Glomerular endothelial cell (primary cell): ENCODE data around the gene GOLGA6L7. TPM values are rescaled to one million over a fixed set of nuclear protein-coding genes. Genes with fewer than 3 reads are reported as not detected.
"Not testable (repeated sequence)": the region's sequence is repeated elsewhere in the genome, so short reads cannot be mapped to it uniquely, and the experiment has no call there.

Experiments used
- DNase-seq: peaks from one replicate; pipeline ENCODE4 v3.0.0-alpha.2; 2011; ENCODE audit warnings: low read depth, low spot score; ENCODE audit errors: extremely low read depth
- total RNA-seq: library from RNA; depleted of rRNA; stranded (reverse); fragments of >200 nt; gene quantifications from 2 replicates; pipeline ENCODE4 v1.2.3, GENCODE V29; 2015

GOLGA6L7 gene, protein sequence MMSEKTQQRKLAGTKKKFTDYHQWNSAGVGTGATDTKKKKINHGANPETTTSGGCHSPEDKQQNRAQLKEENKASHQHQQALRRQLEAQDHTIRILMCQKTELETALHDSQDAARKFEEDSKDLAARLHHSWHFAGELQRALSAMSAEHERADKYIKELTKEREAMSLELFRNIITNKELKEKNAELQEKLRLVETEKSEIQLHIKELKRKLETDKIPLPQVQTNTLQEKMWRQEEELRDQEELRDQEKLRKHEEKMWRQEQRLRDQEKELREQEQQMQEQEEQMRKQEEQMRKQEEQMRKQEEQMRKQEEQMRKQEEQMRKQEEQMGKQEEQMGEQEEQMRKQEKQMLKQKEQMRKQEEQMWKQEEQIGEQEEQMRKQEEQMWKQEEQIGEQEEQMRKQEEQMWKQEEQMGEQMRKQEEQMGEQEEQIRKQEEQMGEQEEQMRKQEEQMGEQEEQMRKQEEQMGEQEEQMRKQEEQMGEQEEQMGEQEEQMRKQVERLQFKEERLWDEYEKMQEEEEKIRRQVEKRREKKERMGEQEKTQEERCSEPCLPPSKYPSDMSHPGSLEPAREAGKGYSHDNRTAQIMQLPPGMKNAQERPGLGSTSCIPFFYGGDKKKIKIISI
- total RNA-seq = not detected in 2 replicates

DNA sequence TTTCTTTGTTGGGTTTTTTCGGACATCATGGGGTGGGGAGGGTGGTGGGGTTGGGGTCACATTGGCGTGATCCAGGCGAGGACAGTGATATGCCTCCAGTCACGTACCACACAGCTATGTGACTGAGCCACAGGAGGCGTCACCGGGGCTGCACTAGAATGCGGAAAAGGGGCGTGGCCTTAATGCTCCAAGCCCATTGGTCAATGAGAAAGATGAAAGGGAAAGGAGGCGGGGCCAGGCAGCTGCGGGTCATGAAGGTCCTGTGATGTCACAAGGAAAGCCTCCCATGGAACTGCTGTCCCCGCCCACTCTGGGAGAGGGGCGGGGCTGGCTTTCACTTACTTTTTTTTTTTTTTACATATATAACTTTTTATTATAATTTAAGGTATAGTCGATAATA lies at the start of gene GOLGA6L7:
Gene GOLGA6L7 (minus strand): TSS at position 124 of the 400 bp plus-strand sequence. CDS start 95 bp downstream, at position 29.
- not testable (repeated sequence) for DNase-seq

GRCh38 chr15:28897861-28898585 lies 49.6 kb upstream of the GOLGA6L7 start:
- DNase-seq = no peak

- no peak for DNase-seq
These were observed 48.5 kb upstream of the GOLGA6L7 start for GRCh38 chr15:28896951-28897350.

DNA sequence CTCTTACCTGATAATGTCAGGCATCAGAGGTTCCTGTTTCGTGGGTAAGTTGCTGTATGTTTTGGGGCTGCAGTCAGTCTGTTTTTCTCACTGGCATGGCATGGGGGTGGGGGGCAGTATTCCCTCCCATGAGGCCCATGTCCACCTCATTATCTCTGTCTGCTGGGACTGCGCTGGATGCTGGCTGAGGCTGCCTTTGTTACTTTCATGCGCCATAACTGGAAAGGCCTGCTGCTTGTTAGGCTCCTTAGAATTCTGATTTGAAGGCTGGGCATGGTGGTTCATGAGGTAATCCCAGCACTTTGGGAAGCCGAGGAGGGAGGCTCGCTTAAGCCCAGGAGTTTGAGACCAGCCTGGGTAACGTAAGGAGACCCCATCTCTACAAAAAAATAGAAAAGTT lies 47.1 kb upstream of the GOLGA6L7 start:
- no peak for DNase-seq

GRCh38 chr15:28895146-28895545 lies 46.7 kb upstream of the GOLGA6L7 start:
- DNase-seq = no peak

DNA sequence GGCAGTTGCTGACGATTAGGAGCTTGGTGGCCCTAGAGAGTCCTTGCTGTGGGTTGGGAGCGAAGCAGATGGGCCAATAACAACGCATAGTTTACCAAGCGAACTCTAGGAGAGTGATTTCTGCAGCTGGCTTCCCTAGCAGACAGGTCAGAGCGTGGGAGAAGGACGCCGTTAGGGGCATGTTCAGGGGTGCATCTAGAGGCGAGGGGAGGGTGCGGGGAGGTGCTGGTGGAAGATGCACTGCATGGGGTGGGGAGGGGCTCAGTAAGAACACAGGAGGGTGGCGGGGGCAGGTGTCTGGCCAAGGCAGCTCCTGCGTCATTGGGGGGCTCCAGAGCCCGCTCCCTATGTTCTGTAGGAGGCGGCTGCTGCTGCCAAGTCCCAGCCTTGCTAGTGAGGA lies 46.2 kb upstream of the GOLGA6L7 start:
- DNase-seq = no peak

- DNase-seq = no peak
These were observed 44.6 kb upstream of the GOLGA6L7 start for GRCh38 chr15:28892789-28893610.

- DNase-seq = no peak
These were observed 43.1 kb upstream of the GOLGA6L7 start for GRCh38 chr15:28891588-28891987.

DNA sequence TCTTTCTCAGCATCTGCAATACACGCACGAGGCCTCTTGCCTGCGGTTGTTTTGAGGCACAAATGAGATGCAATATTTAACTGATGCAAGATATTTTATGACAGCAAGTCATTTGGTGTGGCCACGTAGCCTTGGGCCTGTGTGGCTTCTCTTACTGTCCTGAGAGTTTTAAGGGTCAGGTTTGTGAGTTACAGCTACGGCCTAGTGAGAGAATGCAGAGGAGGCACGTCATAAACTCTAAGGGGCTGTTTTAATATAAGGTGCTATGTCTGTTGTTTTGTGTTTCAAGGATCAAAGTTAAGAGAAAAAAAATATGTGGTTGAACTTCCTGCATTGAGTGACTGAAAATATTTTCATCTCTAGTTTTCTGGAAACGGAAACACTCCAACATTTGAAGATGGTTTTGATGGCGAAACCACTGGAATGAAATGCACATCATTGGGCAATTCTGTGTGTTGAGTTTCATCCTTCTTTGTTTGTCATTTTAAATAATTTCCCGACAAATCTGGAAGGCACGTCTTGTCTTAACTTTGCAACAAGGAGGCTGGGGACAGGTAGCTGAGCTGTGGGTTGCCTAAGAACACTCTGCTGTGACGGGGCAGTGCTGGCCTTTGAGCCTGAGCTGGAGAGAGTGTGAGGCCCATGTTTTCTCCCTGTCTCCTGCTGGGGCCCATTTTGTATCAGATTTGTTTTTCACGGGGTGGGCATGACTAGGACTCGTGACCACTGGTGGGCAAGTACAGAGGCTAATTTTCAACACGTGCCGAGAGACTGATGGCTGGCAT lies 42.5 kb upstream of the GOLGA6L7 start:
- no peak for DNase-seq

- DNase-seq = not testable (repeated sequence)
These were observed 41.8 kb upstream of the GOLGA6L7 start for GRCh38 chr15:28890291-28890690.

DNA sequence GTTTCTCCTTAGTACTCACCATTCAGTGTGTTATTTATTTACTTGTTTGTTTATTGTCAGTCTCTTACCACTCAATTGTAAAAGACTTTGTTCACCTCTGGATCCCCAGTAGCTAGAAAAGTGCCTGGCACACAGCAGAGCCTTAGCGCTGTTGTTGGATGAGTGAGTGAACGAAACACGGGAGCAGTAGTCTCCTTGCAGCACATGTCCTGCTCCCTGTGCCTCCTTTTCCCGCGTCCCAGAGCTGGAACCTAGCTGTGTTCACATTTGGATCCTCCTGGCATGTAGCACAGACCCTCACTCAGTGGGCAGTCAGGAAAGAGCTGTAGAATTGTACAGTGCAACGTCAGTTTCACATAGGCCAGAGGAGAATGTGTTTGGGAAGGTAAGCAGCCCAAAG lies 41.4 kb upstream of the GOLGA6L7 start:
- DNase-seq = not testable (repeated sequence)

- no peak for DNase-seq
These were observed 40.9 kb upstream of the GOLGA6L7 start for GRCh38 chr15:28889346-28889745.

DNA sequence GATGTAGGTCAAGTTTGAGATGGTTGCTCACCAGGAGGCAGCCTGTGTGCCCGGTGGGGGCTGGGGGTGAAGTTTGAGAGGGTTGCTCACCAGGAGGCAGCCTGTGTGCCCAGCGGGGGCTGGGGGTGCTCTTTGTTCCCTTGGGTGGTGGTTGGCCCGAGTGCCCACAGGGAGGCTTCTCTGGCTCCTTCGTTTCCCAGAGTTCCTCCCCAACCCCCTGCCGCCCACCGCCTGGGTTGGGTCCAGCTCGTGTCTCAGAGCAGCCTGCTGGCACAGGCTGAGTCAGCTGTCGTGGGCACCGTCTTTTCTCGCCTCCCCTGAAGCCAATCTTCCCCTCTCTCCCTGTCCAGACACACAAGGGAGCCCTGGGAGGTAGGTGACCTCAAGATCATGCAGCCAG lies 40.5 kb upstream of the GOLGA6L7 start:
- DNase-seq = no peak

DNA sequence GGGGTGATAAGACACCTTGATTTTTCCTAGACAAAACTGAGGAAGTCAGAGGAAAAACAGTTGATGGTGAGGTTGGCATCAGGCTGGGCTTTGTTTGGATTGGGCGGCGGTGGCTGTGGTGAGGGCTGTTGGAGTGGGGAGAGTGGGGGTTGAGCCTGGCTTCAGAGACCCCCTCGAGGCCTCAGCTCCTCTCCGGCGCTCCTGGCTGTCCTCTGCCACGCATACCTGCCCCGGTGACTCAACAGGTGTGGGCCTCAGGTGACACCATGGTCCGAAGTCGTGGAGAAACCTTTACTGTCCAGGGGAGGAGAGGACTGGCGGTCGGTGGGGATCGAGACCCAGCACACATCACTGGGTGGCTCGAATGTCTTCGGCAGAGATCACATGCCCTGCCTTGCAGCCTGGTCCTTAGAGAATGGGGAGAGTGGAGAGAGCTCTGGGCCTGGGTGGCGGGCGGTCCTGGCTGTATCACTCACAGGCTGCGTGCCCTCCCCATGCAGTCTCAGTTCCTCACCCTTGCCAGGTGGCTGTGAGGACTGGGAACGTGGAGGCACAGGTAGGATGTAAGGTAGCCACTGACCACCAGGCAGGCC lies 40.0 kb upstream of the GOLGA6L7 start:
- DNase-seq = no peak

GRCh38 chr15:28887339-28888174 lies 39.1 kb upstream of the GOLGA6L7 start:
- DNase-seq = no peak

DNA sequence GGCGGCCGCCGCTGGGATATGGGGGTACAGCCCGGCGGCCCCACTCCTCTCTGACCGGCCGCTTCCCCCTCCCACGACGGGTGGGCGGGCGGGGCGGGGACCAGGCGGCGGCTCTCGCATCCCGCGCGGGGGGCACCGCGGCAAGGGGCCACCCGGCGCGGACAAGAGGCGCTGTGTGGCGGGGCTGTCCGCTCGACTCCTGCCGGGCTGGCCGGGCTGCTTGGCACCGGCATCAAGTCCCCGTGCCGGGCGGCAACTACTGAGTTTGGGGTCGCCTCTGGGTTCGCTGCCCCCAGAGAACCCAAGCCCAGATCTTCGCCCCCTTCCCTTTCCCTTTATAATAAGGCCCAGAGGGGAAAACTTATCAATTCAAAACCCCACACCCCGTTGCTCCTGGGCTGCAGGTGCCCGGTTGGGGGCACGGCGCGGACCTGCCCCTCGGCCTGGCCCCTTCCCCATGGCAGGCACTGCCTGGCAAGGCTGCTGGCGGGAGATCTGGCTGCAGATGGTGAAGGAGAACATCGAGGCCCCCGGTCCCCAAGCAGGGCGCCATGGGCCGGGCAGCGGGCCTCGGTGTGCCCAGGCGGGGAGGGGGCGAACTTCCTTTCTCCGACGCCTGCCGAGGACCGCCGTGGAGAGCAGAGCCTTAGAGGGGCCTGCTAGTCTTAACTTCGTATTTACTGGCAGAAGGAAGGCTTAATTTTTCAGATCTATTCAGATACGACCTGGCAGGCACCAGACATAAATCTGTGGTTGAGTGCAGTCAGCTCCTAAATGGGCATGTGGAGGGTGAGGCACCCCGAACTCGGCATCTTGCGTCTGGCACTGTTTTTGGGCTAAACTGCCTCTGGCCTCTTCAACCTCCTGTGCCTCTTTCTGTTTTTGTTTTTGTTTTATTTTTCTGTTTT lies 38.2 kb upstream of the GOLGA6L7 start:
- DNase-seq = no peak

- DNase-seq = no peak
These were observed 37.4 kb upstream of the GOLGA6L7 start, which contains the start of gene APBA2 for GRCh38 chr15:28885630-28886430. Gene APBA2, plus strand, starts transcription at chr15:28885974. Its CDS starts 167,911 bp downstream, at chr15:29053885.
